ENCODE measurements around the gene AMPD2. TPM values are rescaled to one million over a fixed set of nuclear protein-coding genes. Genes with fewer than 3 reads are reported as not detected.

The AMPD2 gene
- total RNA-seq, 6 donors from 2014 or later = 39.5 to 183 (median 58.9) TPM

DNA sequence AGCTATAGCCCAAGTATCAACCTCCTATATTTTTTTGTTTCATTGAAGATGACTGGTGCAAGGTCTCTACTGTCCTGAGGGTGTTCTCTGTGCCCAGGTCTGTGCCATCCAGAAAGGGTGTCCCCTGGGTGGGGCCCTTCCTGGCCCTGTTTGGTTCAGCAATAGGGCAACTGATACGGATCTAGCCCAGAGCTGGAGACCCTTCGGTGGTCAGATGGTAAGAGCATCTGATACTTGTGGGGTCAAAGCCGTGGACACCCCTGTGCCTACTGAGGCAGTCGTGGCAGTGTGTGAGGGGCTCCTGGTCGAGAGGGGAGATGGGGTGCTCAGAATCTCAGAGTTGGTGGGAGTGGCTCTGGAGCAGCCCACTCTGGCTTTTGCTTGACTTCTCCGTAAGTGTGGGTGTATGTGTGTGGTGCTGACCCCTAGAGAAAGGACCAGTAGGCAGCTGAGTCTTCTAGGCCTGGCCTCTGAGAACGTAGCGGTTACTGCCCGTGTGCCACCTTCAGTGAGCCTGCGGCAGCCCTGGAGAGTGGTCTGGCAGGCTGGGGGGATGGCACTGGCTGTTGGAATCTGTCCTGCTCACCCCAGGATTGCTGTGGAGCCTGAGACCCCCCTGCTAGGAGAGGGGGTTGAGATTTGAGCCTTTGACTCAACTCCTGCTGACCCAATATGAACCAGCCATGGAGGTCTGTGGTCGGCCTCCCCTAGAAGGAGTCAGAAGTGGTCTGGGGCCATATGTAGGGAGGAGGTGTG lies 2.7 kb downstream of the AMPD2 start:
- Histone ChIP-seq H3K4me3 (no peak overlapping the region), H3K9me3 (no peaks in the 10 kb centered on the region), H3K36me3 (peaks cover 0 to 15% (median 13%) of the 10 kb centered on the region in 4 donors), H3K27ac (peak overlapping the region in 2 of 4 donors; percentile 37 to 90), H3K4me1 (peaks cover 45 to 65% (median 53%) of the 10 kb centered on the region in 4 donors), H3K27me3 (no peaks in the 10 kb centered on the region)
- WGBS, 2 donors = 65 to 80% methylated on average over 6 to 11 of the region's 11 CpGs
- TF ChIP-seq, protein P1, sequence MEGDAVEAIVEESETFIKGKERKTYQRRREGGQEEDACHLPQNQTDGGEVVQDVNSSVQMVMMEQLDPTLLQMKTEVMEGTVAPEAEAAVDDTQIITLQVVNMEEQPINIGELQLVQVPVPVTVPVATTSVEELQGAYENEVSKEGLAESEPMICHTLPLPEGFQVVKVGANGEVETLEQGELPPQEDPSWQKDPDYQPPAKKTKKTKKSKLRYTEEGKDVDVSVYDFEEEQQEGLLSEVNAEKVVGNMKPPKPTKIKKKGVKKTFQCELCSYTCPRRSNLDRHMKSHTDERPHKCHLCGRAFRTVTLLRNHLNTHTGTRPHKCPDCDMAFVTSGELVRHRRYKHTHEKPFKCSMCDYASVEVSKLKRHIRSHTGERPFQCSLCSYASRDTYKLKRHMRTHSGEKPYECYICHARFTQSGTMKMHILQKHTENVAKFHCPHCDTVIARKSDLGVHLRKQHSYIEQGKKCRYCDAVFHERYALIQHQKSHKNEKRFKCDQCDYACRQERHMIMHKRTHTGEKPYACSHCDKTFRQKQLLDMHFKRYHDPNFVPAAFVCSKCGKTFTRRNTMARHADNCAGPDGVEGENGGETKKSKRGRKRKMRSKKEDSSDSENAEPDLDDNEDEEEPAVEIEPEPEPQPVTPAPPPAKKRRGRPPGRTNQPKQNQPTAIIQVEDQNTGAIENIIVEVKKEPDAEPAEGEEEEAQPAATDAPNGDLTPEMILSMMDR (IDR thresholded peaks at IDR 0.05) = no peak
- TF ChIP-seq POLR2AphosphoS5 (IDR thresholded peaks at IDR 0.05) = no peak
- no peak for TF ChIP-seq POLR2A (IDR thresholded peaks at IDR 0.05)
- no peak for TF ChIP-seq EP300 (IDR thresholded peaks at IDR 0.05)
- ATAC-seq (ENCODE audit: low FRiP score in 2 of 2) (no peak), DNase-seq (no peak)

DNA sequence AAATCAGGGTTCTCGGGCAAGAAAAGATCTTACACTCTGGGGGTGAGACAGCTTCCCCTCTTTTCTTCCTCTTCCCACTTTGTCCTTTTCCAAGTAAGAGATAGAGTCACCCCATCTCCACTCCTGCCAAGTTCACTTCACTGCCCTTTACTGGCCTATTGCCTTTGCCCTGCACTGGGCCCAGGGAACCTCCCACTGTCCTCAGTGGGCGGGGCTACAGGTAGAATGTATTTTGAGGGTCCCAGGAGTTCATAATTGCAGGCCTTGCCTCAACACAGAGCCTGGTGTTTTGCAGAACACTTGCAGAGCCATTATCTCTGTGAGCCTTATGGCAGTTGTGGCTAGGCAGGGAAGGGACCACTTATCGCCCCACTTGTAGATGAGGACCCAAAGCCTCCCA lies 3.3 kb downstream of the AMPD2 start:
- peaks cover 40 to 62% (median 53%) of the 10 kb centered on the region in 4 donors for H3K4me1 ChIP-seq
- WGBS, 2 donors = 79 to 85% methylated on average over 3 of the region's 3 CpGs
- H3K27ac ChIP-seq = peak overlapping the region in 3 of 4 donors; percentile 5 to 37 (median 10)
- H3K36me3 ChIP-seq = peaks cover 0 to 21% (median 19%) of the 10 kb centered on the region in 4 donors
- H3K27me3 ChIP-seq = no peaks in the 10 kb centered on the region
- no peak for DNase-seq
- TF ChIP-seq, protein P1 (IDR thresholded peaks at IDR 0.05) = no peak
- TF ChIP-seq POLR2AphosphoS5 (IDR thresholded peaks at IDR 0.05) (no peak), POLR2A (IDR thresholded peaks at IDR 0.05) (no peak), EP300 (IDR thresholded peaks at IDR 0.05) (no peak)
- H3K9me3 ChIP-seq = no peaks in the 10 kb centered on the region
- H3K4me3 ChIP-seq = no peak overlapping the region
- no peak for ATAC-seq (ENCODE audit: low FRiP score in 2 of 2)

DNA sequence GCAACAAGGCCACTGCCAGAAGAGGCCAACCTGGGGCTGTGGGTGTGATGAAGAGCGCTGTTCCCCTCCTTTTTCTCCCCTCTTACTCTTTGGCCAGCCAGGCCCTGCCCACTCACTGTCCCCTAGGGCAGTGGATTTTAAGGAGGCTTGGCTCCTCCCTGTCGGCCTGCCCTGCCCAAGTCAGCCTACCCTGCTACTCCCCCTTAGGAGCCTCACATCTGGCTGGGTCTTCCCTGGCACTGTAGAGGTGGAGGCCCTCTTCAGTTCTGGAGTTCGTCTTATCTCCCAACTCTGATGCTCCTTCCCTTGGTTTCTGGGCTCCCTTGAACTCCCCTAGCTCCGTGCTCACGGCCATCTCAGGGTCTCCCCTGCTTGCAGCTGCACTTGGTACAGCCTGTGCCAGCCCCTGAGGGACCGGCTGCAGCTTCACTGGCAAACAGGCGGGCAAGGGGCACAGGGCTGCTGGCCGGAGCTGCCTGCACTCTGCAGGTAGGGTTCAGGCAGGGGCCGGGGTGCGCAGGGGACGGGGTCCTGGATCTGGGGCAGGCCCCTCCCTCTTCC lies 4.0 kb downstream of the AMPD2 start:
- Histone ChIP-seq H3K27me3 (no peaks in the 10 kb centered on the region), H3K4me1 (peaks cover 39 to 57% (median 51%) of the 10 kb centered on the region in 4 donors), H3K9me3 (no peaks in the 10 kb centered on the region), H3K36me3 (peaks cover 6 to 29% (median 27%) of the 10 kb centered on the region in 4 donors), H3K27ac (peak overlapping the region in 2 of 4 donors; percentile 5 to 18), H3K4me3 (peak overlapping the region in 1 of 4 donors; percentile 13)
- 76 to 77% methylated on average over 11 of the region's 11 CpGs for WGBS, 2 donors
- DNase-seq (peak in 1 of 2 donors; percentile 81), ATAC-seq (ENCODE audit: low FRiP score in 2 of 2) (no peak)
- TF ChIP-seq POLR2AphosphoS5 (IDR thresholded peaks at IDR 0.05) (no peak), EP300 (IDR thresholded peaks at IDR 0.05) (no peak), POLR2A (IDR thresholded peaks at IDR 0.05) (no peak)
- TF ChIP-seq, protein P1 (IDR thresholded peaks at IDR 0.05) = no peak

DNA sequence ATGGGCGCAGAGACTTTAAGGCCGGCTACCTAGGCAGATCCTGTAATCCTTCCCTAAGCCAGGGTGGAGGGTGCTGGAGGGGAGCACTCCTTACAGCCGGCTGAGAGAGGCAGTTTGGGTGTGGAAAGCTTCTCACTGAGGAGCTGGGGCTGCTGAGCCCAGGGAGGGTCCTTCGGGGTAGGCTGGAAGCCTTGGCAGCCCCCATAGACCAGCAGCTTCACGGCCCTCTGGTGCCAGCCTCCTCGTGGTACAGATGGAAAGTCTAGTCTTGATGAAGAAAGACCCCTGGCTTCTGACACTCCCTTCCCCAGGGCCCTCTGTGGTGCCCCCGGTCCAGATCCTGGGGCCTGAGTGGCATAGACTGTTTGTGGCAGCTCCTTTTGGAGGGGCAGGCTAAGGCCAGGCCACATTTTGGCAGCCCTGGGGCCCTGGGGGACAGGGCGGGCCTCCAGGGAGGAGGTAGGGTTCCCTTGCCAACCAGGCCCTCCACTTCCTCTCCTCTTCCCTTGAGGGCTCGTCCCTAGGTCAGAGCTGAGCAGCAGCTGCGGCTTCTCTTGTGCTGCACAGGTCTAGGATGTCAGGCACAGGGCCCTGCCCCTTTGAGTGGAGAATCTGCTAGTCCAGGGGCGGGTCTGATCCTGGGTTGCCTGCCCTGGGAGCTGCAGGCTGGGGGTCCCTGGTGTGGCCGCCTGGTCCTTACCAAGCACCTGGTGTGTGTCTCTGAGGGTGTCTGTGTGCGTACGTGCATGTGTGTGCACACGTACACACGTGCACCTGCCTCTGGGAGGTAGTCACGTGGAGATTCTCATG lies 4.8 kb downstream of the AMPD2 start:
- DNase-seq (peak in 1 of 2 donors; percentile 46), ATAC-seq (ENCODE audit: low FRiP score in 2 of 2) (no peak)
- Histone ChIP-seq H3K4me3 (peak overlapping the region in 1 of 4 donors; percentile 13), H3K36me3 (peaks cover 7 to 36% (median 33%) of the 10 kb centered on the region in 4 donors), H3K9me3 (no peaks in the 10 kb centered on the region), H3K4me1 (peaks cover 34 to 50% (median 44%) of the 10 kb centered on the region in 4 donors), H3K27ac (peak overlapping the region in 2 of 4 donors; percentile 17 to 18), H3K27me3 (no peaks in the 10 kb centered on the region)
- TF ChIP-seq EP300 (IDR thresholded peaks at IDR 0.05) (no peak), POLR2AphosphoS5 (IDR thresholded peaks at IDR 0.05) (no peak), POLR2A (IDR thresholded peaks at IDR 0.05) (no peak)
- TF ChIP-seq, protein P1 (IDR thresholded peaks at IDR 0.05) = no peak
- 65 to 69% methylated on average over 2 to 15 of the region's 17 CpGs for WGBS, 2 donors

All from upper lobe of left lung (tissue), 6 donors.